Body of pancreas (tissue), 4 donors: ENCODE data around the gene ADD1.

Experiments used
- CTCF ChIP-seq, 7 experiments: fragments of 450-650 bp in 4 of 7; fragments of 200-600 bp in 3 of 7; sonication (generic) in 3 of 7; IDR thresholded peaks; one replicate each; pipeline ENCODE4 v1.5.1; 2016 to 2019; ENCODE audit warnings: antibody characterized with exemption in 7 of 7
- POLR2A ChIP-seq, 3 donors: fragments of 450-650 bp; IDR thresholded peaks; one replicate each; pipeline ENCODE4 v1.6.1; 2016; ENCODE audit warnings: antibody characterized with exemption in 3 of 3, mild to moderate bottlenecking in 2 of 3

DNA sequence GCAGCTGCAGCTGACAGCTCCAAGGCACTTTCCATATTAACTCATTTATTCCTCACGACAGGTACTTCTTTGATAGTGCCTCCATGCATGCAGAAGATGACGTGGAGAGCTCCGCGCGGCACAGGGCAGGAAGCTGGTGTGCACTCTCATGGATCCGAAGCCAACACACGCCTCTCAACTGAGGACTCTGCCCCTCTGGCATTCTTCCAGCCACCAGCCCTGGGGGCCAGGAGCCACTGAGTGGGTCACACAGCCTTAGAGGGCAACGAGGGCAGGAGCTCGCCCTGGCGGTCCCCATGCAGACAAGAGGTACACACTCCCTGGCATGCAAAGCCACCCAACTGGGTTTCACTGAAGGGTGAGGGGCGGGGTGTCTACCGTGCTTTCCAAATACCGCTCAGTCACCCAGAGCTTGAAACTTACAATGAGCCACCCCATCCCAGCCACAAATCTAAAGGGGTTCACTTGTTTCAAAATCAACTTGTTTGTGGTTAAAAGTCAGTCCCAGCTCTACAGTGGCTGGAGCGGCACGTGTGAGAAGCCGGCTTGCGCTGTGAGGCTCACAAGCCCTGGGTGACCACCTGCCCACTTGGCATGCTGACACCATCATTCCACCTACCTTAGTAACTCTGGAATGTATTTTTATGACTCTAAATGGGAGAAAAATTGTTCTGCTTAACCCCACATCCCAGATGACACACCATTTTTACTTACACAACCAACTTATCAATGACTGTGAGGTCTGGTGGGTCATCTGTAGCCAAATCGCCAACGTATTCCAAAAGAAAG lies 103.4 kb downstream of the ADD1 start:
- TF ChIP-seq CTCF (IDR thresholded peaks at IDR 0.05): no peak
- TF ChIP-seq POLR2A (IDR thresholded peaks at IDR 0.05): no peak
